Stimulated activated CD8-positive, alpha-beta memory T cell treated with anti-CD3 and anti-CD28 coated beads, Interleukin-4, amount 100 ng/mL, for 4 hours (primary cell): Measurements from ENCODE around the gene ZBTB9.
"Not testable (repeated sequence)": the region's sequence is repeated elsewhere in the genome, so short reads cannot be mapped to it uniquely, and the experiment has no call there.

Experiments used
- DNase-seq, 2 donors: peaks; one replicate each; pipeline ENCODE4 v3.0.0-alpha.2; 2020; ENCODE audit warnings: low read depth in 2 of 2, low spot score in 1 of 2

The ZBTB9 gene

DNA sequence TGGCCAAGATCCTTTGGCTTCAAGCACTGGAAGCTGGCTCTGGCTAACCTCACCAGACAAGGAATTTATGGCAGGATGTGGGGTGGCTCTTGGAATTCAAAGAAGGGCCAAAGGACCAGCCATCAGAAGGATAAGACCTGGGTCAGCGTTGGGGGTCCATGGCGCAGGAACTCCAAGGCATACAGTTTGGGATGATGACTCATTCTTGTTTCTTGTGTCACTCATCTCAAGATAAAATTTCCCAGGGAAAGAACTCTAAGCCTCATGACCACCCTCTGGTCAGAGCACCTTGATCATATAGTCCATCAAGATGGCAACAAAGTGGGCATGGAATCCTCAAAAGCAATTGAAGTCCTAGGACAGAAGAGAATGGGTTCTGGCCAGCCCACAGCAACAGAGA is 4.8 kb downstream of the ZBTB9 start:
- DNase-seq: no peak

GRCh38 chr6:33466075-33466735 is 11.8 kb downstream of the ZBTB9 start:
- no peak for DNase-seq

DNA sequence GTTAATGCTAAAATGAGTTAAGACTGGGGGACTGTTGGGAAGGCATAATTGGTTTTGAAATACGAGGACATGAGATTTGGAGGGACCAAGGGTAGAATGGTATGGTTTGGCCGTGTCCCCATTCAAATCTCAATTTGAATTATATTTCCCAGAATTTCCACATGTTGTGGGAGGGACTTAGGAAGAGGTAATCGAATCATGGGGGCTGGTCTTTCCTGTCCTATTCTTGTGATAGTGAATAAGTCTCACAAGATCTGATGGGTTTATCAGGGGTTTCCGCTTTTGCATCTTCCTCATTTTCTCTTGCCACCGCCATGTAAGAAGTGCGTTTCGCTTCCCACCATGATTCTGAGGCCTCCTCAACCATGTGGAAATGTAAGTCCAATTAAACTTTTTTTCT is 12.7 kb downstream of the ZBTB9 start:
- no peak for DNase-seq

- DNase-seq: no peak
These were observed 15.3 kb downstream of the ZBTB9 start for GRCh38 chr6:33469661-33470060.

DNA sequence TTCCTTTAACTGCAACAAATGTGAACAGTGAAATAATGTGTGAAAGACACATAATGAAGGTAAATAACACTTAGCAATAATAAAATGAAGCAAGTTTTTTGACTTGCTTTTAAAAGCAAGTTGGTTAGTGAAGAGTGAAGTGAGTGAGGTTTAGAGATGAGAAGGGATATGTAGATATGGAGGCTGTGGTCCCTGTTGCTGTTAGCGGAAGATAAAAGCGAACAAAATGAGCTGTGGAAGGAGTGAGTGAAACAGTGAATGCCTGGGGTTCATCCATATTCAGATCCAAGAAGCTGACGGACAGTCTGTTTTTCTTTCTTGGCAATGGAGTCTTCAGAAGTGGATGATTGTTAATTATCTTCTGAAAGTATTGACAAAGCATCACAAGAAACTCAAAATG is 23.5 kb downstream of the ZBTB9 start:
- DNase-seq: no peak

GRCh38 chr6:33481192-33481591 is 26.8 kb downstream of the ZBTB9 start:
- DNase-seq: no peak

GRCh38 chr6:33482620-33483019 is 28.2 kb downstream of the ZBTB9 start:
- DNase-seq: not testable (repeated sequence)

DNA sequence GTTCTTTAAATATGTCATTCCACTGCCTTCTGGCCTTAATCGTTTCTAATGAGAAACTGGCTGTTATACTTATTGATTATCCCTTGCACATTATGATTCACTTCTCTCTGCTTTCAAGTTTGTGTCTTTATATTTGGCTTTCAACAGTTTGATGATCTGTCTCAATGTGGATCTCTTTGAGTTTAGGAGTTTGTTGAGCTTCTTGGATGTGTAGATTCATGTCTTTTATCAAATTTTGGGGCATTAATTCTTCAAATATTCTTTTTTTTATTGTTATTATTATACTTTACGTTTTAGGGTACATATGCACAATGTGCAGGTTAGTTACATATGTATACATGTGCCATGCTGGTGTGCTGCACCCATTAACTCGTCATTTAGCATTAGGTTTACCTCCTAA is 29.3 kb downstream of the ZBTB9 start:
- no peak for DNase-seq

DNA sequence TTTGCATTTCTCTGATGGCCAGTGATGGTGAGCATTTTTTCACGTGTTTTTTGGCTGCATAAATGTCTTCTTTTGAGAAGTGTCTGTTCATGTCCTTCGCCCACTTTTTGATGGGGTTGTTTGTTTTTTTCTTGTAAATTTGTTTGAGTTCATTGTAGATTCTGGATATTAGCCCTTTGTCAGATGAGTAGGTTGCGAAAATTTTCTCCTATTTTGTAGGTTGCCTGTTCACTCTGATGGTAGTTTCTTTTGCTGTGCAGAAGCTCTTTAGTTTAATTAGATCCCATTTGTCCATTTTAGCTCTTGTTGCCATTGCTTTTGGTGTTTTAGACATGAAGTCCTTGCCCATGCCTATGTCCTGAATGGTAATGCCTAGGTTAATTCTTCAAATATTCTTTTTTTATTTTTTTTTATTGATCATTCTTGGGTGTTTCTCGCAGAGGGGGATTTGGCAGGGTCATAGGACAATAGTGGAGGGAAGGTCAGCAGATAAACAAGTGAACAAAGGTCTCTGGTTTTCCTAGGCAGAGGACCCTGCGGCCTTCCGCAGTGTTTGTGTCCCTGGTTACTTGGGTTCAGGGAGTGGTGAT is 30.4 kb downstream of the ZBTB9 start:
- DNase-seq: not testable (repeated sequence)

GRCh38 chr6:33485680-33486079 is 31.3 kb downstream of the ZBTB9 start:
- not testable (repeated sequence) for DNase-seq

GRCh38 chr6:33488339-33488738 is 34.0 kb downstream of the ZBTB9 start:
- DNase-seq: no peak

DNA sequence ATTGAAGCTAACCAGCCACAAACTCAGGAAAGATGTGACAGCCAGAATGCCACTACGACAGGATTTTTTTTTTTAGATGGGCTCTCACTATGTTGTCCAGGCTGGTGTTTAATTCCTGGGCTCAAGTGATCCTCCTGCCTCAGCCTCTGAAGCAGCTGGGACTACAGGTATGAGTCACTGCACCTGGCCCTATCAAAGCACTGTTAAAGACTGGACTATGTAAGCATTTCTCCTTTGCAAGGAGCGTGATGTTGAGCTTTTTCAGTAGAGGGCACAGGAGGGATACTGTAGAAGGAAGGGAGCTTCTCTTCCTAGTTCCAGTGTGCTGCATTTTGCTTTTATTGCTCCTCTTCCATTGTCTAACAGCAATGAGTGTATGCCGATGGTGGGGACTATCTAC is 35.8 kb downstream of the ZBTB9 start:
- no peak for DNase-seq

- DNase-seq: no peak
These were observed 36.2 kb downstream of the ZBTB9 start for GRCh38 chr6:33490621-33491020.

- DNase-seq: no peak
These were observed 37.7 kb downstream of the ZBTB9 start for GRCh38 chr6:33492093-33492492.

GRCh38 chr6:33497157-33497556 is 42.8 kb downstream of the ZBTB9 start:
- no peak for DNase-seq

- no peak for DNase-seq
These were observed 48.1 kb downstream of the ZBTB9 start for GRCh38 chr6:33502486-33502885.

- DNase-seq: no peak
These were observed 50.1 kb downstream of the ZBTB9 start for GRCh38 chr6:33504486-33504885.

DNA sequence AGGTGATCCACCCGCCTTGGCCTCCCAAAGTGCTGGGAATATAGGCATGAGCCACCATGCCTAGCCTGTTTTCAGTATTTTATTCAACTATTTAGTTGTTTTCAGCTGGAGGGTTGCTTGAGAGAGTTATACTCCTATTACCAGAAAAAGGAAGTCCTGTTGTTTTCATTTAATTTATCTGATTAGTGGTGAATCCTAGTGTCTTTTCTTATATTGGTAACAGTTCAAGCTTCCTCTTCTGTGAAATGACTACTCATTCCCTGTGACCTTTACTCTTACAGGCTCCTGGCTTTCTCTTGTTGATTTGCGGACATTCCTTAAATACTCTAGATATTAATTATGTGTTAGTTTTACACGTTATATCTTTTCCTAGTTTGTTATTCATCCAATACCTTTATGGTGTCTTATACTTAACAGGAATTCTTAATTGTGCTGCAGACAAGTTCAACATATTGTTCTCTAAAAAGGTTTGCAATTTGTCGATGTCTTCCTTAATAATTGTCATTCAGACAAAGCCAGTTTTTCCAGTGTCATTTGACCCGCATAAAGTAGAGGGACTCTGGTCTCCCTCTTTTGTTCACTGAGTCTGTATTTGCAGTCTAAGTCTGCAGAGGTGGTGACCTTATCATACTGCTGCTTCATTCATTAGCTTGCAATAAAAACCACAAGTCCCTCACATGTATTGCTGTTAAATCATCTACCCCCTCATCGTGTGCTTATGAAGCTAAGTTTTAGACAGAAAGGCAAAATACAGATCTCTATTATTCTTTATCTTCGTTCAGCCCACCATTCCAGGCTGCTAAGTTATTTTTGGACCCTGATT is 51.4 kb downstream of the ZBTB9 start:
- DNase-seq: no peak
